ENCODE data around the gene NCBP3.

NCBP3 gene

DNA sequence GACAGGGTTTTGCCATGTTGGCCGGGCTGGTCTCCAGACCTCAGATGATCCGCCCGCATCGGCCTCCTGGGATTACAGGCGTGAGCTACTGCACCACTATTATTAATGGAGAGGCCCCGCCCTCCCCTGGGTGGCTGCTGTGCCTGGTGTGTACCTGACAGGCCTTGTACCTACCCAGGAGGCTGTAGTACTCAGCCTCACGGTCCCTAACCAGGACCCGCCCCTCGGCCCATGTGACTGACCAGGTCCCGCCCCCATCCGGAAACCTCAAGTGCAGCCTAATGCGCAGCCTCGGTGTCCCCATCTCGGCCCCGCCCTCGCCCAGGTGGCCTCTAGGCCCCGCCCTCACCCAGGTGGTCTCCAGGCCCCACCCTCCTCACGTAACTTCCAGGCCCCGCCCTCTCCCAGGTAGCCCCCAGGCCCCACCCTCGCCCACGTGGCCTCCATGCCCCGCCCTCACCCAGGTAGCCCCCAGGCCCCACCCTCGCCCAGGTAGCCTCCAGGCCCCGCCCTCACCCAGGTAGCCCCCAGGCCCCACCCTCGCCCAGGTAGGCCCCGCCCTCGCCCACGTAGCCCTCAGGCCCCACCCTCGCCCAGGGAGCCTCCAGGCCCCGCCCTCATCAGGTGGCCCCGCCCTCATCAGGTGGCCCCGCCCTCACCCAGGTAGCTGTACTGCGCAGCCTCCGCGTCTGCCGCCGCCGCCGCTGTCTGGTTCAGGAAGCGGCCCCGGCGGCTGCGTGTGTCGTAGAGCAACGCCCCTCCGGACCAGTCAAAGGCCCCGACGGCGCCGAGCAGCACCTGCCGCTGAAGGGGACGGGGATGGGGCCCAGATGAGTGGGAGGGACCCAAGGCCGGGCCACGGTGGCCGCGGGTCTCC is 91.3 kb downstream of the NCBP3 start:
- DNase-seq (ENCODE audit: insufficient read length, low spot score) (peak; percentile 85), FAIRE-seq (peak; percentile 65)
- TF ChIP-seq POLR2AphosphoS5 (IDR thresholded peaks at IDR 0.05; ENCODE audit: low read depth, low read length) (no peak), PAX5 (IDR thresholded peaks at IDR 0.05; ENCODE audit: insufficient read depth, low read length, severe bottlenecking) (no peak), POLR2A (IDR thresholded peaks at IDR 0.05; ENCODE audit: low read depth, low read length) (no peak), SPI1 (IDR thresholded peaks at IDR 0.05; ENCODE audit: low read depth, low read length) (no peak), POU2F2 (IDR thresholded peaks at IDR 0.05; ENCODE audit: low read depth, low read length) (no peak), TAF1 (IDR thresholded peaks at IDR 0.05; ENCODE audit: low read depth, low read length) (no peak)

DNA sequence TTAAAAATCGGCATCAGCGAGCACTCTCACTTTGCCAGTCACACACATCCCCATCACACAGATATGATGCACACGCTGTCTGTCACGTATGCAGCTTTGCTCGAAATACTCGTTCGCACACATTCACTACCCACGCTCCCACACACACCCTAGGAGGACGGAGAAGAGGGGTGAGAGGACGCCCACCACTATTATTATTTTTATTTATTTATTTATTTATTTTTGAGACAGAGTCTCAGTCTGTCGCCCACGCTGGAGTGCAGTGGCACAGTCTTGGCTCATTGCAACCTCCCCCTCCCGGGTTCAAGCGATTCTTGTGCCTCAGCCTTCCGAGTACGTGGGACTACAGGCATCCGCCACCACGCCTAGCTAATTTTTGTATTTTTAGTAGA is 92.0 kb downstream of the NCBP3 start:
- DNase-seq (ENCODE audit: insufficient read length, low spot score) (no peak), FAIRE-seq (peak; percentile 45)
- TF ChIP-seq PAX5 (IDR thresholded peaks at IDR 0.05; ENCODE audit: insufficient read depth, low read length, severe bottlenecking) (no peak), SPI1 (IDR thresholded peaks at IDR 0.05; ENCODE audit: low read depth, low read length) (no peak), TAF1 (IDR thresholded peaks at IDR 0.05; ENCODE audit: low read depth, low read length) (no peak), POLR2AphosphoS5 (IDR thresholded peaks at IDR 0.05; ENCODE audit: low read depth, low read length) (no peak), POLR2A (IDR thresholded peaks at IDR 0.05; ENCODE audit: low read depth, low read length) (no peak), POU2F2 (IDR thresholded peaks at IDR 0.05; ENCODE audit: low read depth, low read length) (no peak)

- DNase-seq (ENCODE audit: insufficient read length, low spot score), result no peak
- FAIRE-seq, result no peak
- no peak for TF ChIP-seq PAX5 (IDR thresholded peaks at IDR 0.05; ENCODE audit: insufficient read depth, low read length, severe bottlenecking)
- TF ChIP-seq POU2F2 (IDR thresholded peaks at IDR 0.05; ENCODE audit: low read depth, low read length), result no peak
- TF ChIP-seq POLR2A (IDR thresholded peaks at IDR 0.05; ENCODE audit: low read depth, low read length), result no peak
- TF ChIP-seq SPI1 (IDR thresholded peaks at IDR 0.05; ENCODE audit: low read depth, low read length), result no peak
- TF ChIP-seq TAF1 (IDR thresholded peaks at IDR 0.05; ENCODE audit: low read depth, low read length), result no peak
- TF ChIP-seq POLR2AphosphoS5 (IDR thresholded peaks at IDR 0.05; ENCODE audit: low read depth, low read length), result no peak
Observed at GRCh38 chr17:3753624-3754023, 92.4 kb downstream of the NCBP3 start.
